HepG2 (cell line): ENCODE measurements around the gene SPRED3. TPM values are rescaled to one million over a fixed set of nuclear protein-coding genes. Genes with fewer than 3 reads are reported as not detected.

Experiments
- ATAC-seq: fragments of 200-7000 bp; cut with Tn5 transposase; 3 replicates; pipeline ENCODE4 v1.9.1; 2020; ENCODE audit warnings: mild to moderate bottlenecking, moderate library complexity
- BruUV-seq: library from RNA; stranded (reverse); fragments of 400-500 nt; replicated peaks from 2 replicates; lab custom pipeline; 2021; lab: Mats Ljungman, UMichigan
- CTCF ChIA-PET: fragments of 300-600 bp; formaldehyde crosslinking; extraction: SDS; loops from one replicate; lab custom pipeline; 2021; ENCODE audit warnings: low total read pairs, inconsistent platforms, low intra/inter-chr PET ratio; lab: Yijun Ruan, JAX
- POLR2A ChIA-PET: fragments of 350-600 bp; sonication (Branson Sonifier 250); formaldehyde crosslinking; loops from one replicate; lab custom pipeline; 2020; ENCODE audit warnings: antibody characterized with exemption, inconsistent platforms; lab: Yijun Ruan, JAX
- DNase-seq: peaks from one replicate; pipeline ENCODE4 v3.0.0-alpha.2; 2015; ENCODE audit warnings: low spot score
- FAIRE-seq: peaks from 3 replicates; lab custom pipeline; 2011; peaks lifted over from hg19 to GRCh38; lab: Jason Lieb, UNC
- H2AFZ ChIP-seq: one replicate; pipeline ENCODE4 v1.6.1; 2011; ENCODE audit warnings: low read length, inconsistent platforms
- H3K27ac ChIP-seq: fragments of 300-600 bp; 3 replicates; pipeline ENCODE4 v1.8.0; 2011; ENCODE audit warnings: mixed run types, mild to moderate bottlenecking, mixed read lengths, low read length, inconsistent platforms; ENCODE audit not compliant: insufficient read depth; ENCODE audit errors: extremely low read length
- H3K27me3 ChIP-seq, 2 experiments: fragments of 200-600 bp in 1 of 2; 2 replicates in 1 of 2; 3 replicates in 1 of 2; pipeline versions ENCODE4 v1.6.0 to v1.8.0; 2011; ENCODE audit warnings: low read length in 2 of 2, mild to moderate bottlenecking in 2 of 2, moderate library complexity in 2 of 2, inconsistent platforms in 1 of 2; ENCODE audit not compliant: insufficient read depth in 2 of 2, control insufficient read depth in 1 of 2
- H3K36me3 ChIP-seq, 2 experiments: fragments of 200-600 bp in 1 of 2; replicated peaks in 1 of 2; 2 replicates in 1 of 2; 3 replicates in 1 of 2; pipeline versions ENCODE4 v1.5.1 to v1.8.0; 2011; ENCODE audit warnings: low read length in 2 of 2, inconsistent platforms in 1 of 2; ENCODE audit not compliant: insufficient read depth in 2 of 2, control insufficient read depth in 1 of 2
- H3K4me1 ChIP-seq: 2 replicates; pipeline ENCODE4 v1.5.1; 2012; ENCODE audit warnings: low read length, inconsistent platforms; ENCODE audit not compliant: insufficient read depth
- H3K4me2 ChIP-seq: 2 replicates; pipeline ENCODE4 v1.6.0; 2011; ENCODE audit warnings: low read depth, low read length, inconsistent platforms
- H3K4me3 ChIP-seq, 3 experiments: fragments of 200-600 bp in 1 of 3; sonication (generic), shearing (Covaris generic) in 1 of 3; replicated peaks in 1 of 3; 2 replicates each; pipeline ENCODE4 v1.5.1; 2011 to 2016; ENCODE audit warnings: low read length in 3 of 3, inconsistent platforms in 2 of 3, low read depth in 2 of 3, mild to moderate bottlenecking in 2 of 3, control low read depth in 1 of 3, mixed read lengths in 1 of 3; ENCODE audit not compliant: insufficient read depth in 1 of 3
- H3K79me2 ChIP-seq: one replicate; pipeline ENCODE4 v1.6.1; 2011; ENCODE audit warnings: low read length, inconsistent platforms; ENCODE audit not compliant: insufficient read depth
- H3K9ac ChIP-seq: 2 replicates; pipeline ENCODE4 v1.6.0; 2011; ENCODE audit warnings: mild to moderate bottlenecking, low read depth, low read length, inconsistent platforms; ENCODE audit not compliant: insufficient read depth
- H3K9me3 ChIP-seq: 2 replicates; pipeline ENCODE4 v1.5.1; 2012; ENCODE audit warnings: mild to moderate bottlenecking, low read length
- H4K20me1 ChIP-seq: 2 replicates; pipeline ENCODE4 v1.6.0; 2011; ENCODE audit warnings: inconsistent platforms, mild to moderate bottlenecking, low read length, moderate library complexity; ENCODE audit not compliant: insufficient read depth
- CCDC6 ChIP-seq: sonication (generic); formaldehyde crosslinking; IDR thresholded peaks from 2 replicates; pipeline ENCODE4 v1.8.1; 2022; ENCODE audit warnings: mild to moderate bottlenecking, missing genetic modification reagents, moderate library complexity
- CHCHD3 ChIP-seq: sonication (generic); formaldehyde crosslinking; IDR thresholded peaks from 2 replicates; pipeline ENCODE4 v1.8.0; 2022; ENCODE audit warnings: mild to moderate bottlenecking, missing genetic modification reagents, moderate library complexity
- CTCF ChIP-seq: sonication (generic); formaldehyde crosslinking; IDR thresholded peaks from 2 replicates; pipeline ENCODE4 v1.5.0; 2020; ENCODE audit warnings: mild to moderate bottlenecking, missing genetic modification reagents, moderate library complexity
- FOXK1 ChIP-seq: sonication (generic); formaldehyde crosslinking; IDR thresholded peaks from 2 replicates; pipeline ENCODE4 v1.4.0; 2020; ENCODE audit warnings: low read depth, missing genetic modification reagents, borderline replicate concordance
- HIVEP1 ChIP-seq: sonication (generic); formaldehyde crosslinking; IDR thresholded peaks from 2 replicates; pipeline ENCODE4 v1.4.0; 2020; ENCODE audit warnings: mild to moderate bottlenecking, missing genetic modification reagents
- KLF13 ChIP-seq: sonication (generic); formaldehyde crosslinking; IDR thresholded peaks from 2 replicates; pipeline ENCODE4 v1.4.0; 2020; ENCODE audit warnings: mild to moderate bottlenecking, missing genetic modification reagents
- U2AF1 ChIP-seq: fragments of 200-400 bp; formaldehyde crosslinking; optimal IDR thresholded peaks from 2 replicates; pipeline ENCODE3; 2017; ENCODE audit warnings: mild to moderate bottlenecking, low read depth, low read length
- ZBTB7B ChIP-seq: sonication (generic); formaldehyde crosslinking; IDR thresholded peaks from 2 replicates; pipeline ENCODE4 v1.4.0; 2020; ENCODE audit warnings: missing genetic modification reagents
- ZFX ChIP-seq: sonication (generic); formaldehyde crosslinking; IDR thresholded peaks from 2 replicates; pipeline ENCODE4 v1.4.0; 2020; ENCODE audit warnings: mild to moderate bottlenecking, low read depth, missing genetic modification reagents, moderate library complexity
- ZNF777 ChIP-seq: sonication (generic); formaldehyde crosslinking; IDR thresholded peaks from 2 replicates; pipeline ENCODE4 v1.4.0; 2020; ENCODE audit warnings: missing genetic modification reagents
- ZNF781 ChIP-seq: sonication (generic); formaldehyde crosslinking; IDR thresholded peaks from 2 replicates; pipeline ENCODE4 v1.5.1; 2020; ENCODE audit warnings: borderline replicate concordance, mild to moderate bottlenecking, missing genetic modification reagents; ENCODE audit errors: not compliant biosample characterization
- WGBS: methylation state at CpG from one replicate; pipeline ENCODE4 v1.1.6; 2017; ENCODE audit warnings: low lambda C conversion rate; 5-methylcytosine and 5-hydroxymethylcytosine counted together
- in situ Hi-C: cut with HindIII; loops from 2 replicates; pipeline ENCODE4 v1.10.0; 2017; ENCODE audit warnings: low pct_unique_long_range_greater_than_20kb; ENCODE audit not compliant: extremely low pct_ligation_motif_present
- intact Hi-C: fragments of 100-400 bp; cut with micrococcal nuclease; formaldehyde crosslinking; loops from one replicate; pipeline ENCODE4 v1.10.0; 2022; ENCODE audit not compliant: unreplicated experiment
- polyA plus RNA-seq, 8 experiments: library from polyadenylated mRNA; depleted of rRNA in 3 of 8; stranded (reverse) in 7 of 8; unstranded in 1 of 8; fragments of >200 nt; fragmentation: Illumina TruSeq in 4 of 8; extraction: Trizol in 4 of 8; gene quantifications; 2 replicates each; pipeline versions ENCODE4 v1.2.1 to v1.2.3, GENCODE V29; 2011 to 2016; ENCODE audit warnings: low read depth in 4 of 8, missing spikeins in 1 of 8, mixed read lengths in 1 of 8; ENCODE audit not compliant: insufficient read depth in 1 of 8
- total RNA-seq, 5 experiments: library from RNA; depleted of rRNA; stranded (reverse); fragments of >200 nt; fragmentation: Illumina TruSeq; extraction: Trizol; gene quantifications; 2 replicates each; pipeline ENCODE4 v1.2.3, GENCODE V29; 2016; ENCODE audit warnings: low read depth in 1 of 5
- TF ChIP-seq, protein P1 (sequence below): IDR thresholded peaks from 2 replicates; pipeline ENCODE4 v1.6.1; 2016; ENCODE audit warnings: low read depth, borderline replicate concordance
- TF ChIP-seq, protein P2 (sequence below): sonication (generic); formaldehyde crosslinking; IDR thresholded peaks from 2 replicates; pipeline ENCODE4 v1.4.0; 2020; ENCODE audit warnings: low read depth, mild to moderate bottlenecking, missing genetic modification reagents
- TF ChIP-seq, protein P3 (sequence below): sonication (generic); formaldehyde crosslinking; IDR thresholded peaks from 2 replicates; pipeline ENCODE4 v1.8.1; 2023; ENCODE audit warnings: missing genetic modification reagents, inconsistent platforms, borderline replicate concordance

Gene SPRED3
- total and polyA plus RNA-seq, 2 of the 13 experiments (the other 11 are each of a cell fraction or from before 2014, with no cell fraction given), result 0.15 to 0.17 TPM

GRCh38 chr19:38420935-38421334 is 32.4 kb downstream of the SPRED3 start (continued):
- TF ChIP-seq ZBTB7B (CRISPR knock-in tag) (no peak), CHCHD3 (no peak), CCDC6 (CRISPR knock-in tag) (no peak), CTCF (CRISPR knock-in tag) (no peak), U2AF1 (no peak), HIVEP1 (CRISPR knock-in tag) (no peak), FOXK1 (CRISPR knock-in tag) (no peak), ZFX (CRISPR knock-in tag) (no peak)
- TF ChIP-seq, protein P1, sequence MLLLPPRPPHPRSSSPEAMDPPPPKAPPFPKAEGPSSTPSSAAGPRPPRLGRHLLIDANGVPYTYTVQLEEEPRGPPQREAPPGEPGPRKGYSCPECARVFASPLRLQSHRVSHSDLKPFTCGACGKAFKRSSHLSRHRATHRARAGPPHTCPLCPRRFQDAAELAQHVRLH (CRISPR knock-in tag), result no peak
- TF ChIP-seq, protein P2, sequence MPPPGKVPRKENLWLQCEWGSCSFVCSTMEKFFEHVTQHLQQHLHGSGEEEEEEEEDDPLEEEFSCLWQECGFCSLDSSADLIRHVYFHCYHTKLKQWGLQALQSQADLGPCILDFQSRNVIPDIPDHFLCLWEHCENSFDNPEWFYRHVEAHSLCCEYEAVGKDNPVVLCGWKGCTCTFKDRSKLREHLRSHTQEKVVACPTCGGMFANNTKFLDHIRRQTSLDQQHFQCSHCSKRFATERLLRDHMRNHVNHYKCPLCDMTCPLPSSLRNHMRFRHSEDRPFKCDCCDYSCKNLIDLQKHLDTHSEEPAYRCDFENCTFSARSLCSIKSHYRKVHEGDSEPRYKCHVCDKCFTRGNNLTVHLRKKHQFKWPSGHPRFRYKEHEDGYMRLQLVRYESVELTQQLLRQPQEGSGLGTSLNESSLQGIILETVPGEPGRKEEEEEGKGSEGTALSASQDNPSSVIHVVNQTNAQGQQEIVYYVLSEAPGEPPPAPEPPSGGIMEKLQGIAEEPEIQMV, result no peak

DNA sequence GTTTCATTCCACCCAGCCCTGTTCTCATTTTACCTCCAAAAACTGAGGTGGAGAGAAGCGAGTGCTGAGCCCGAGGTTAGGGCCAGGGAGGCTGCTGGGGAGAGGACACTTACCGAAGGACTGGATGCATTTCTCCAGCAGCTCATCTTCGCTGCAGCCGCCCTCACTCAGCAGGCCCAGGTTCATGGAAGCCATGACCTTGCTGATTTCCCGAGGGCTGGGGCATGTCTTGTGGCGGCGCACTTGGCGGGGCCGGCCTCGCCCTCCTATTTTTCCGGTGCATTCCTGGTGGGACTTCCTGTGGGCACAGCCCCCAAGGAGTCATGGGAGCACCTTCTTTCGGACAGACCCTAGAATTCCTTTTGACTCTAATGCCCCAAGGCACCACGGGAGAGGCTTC is 33.4 kb downstream of the SPRED3 start:
- H3K9me3 ChIP-seq, result no peaks in the 10 kb centered on the region
- ChIA-PET CTCF (no interaction called here), POLR2A (no interaction called here)
- no peak overlapping the region for H3K27ac ChIP-seq
- FAIRE-seq (no peak), ATAC-seq (no peak), DNase-seq (no peak)
- no peaks in the 10 kb centered on the region for H4K20me1 ChIP-seq
- H3K9ac ChIP-seq, result no peak overlapping the region
- intact Hi-C loops, result no loop called here
- 48% methylated on average over 5 of the region's 14 CpGs for WGBS
- no peaks in the 10 kb centered on the region for H3K79me2 ChIP-seq
- TF ChIP-seq ZNF777 (CRISPR knock-in tag) (no peak), ZNF781 (CRISPR knock-in tag) (no peak), KLF13 (CRISPR knock-in tag) (no peak)
- TF ChIP-seq, protein P3, sequence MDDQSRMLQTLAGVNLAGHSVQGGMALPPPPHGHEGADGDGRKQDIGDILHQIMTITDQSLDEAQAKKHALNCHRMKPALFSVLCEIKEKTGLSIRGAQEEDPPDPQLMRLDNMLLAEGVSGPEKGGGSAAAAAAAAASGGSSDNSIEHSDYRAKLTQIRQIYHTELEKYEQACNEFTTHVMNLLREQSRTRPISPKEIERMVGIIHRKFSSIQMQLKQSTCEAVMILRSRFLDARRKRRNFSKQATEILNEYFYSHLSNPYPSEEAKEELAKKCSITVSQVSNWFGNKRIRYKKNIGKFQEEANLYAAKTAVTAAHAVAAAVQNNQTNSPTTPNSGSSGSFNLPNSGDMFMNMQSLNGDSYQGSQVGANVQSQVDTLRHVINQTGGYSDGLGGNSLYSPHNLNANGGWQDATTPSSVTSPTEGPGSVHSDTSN (CRISPR knock-in tag), result no peak
- H3K4me2 ChIP-seq, result no peak overlapping the region
- peaks cover 3 to 37% of the 10 kb centered on the region in 2 experiments; a peak in 4 of 5 replicates for H3K27me3 ChIP-seq
- no peaks in the 10 kb centered on the region for H3K4me1 ChIP-seq
- H2AFZ ChIP-seq, result no peak overlapping the region
- in situ Hi-C loops, result no loop called here
- BruUV-seq, result no TSS peak
- H3K36me3 ChIP-seq, result no peaks in the 10 kb centered on the region
- H3K4me3 ChIP-seq, result no peak overlapping the region
